Measurements from ENCODE around the gene CCHCR1.

DNA sequence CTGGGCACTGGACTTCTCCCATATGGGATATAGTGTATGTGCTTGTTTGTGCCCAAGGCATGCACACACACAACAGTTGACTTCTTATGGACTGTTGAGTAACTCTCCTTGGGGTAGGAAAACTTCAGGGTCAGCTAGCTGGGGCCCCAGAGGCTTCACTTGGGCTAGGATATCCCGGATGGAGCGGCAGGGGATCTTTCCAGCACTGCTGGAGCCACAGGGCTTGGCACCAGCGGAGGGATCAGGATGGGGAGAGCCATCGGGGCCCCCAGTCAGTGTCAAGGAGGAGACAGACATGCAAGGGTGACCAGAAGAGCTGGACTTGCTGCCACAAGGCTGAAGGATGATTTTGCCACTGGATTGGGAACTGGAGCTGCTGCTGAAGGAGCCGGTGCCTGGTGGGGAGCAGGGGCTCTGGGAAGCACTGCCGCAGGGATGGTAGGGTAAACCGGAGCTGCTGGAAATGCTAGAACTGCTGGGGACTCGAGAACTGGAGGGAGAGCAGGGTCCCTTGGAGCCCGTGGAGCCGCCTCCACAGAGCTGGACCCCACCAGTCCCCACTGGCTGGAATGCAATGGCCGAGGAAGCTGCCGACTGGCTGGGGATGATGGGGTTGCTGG lies 41.6 kb downstream of the CCHCR1 start:
- TF ChIP-seq, protein P1, sequence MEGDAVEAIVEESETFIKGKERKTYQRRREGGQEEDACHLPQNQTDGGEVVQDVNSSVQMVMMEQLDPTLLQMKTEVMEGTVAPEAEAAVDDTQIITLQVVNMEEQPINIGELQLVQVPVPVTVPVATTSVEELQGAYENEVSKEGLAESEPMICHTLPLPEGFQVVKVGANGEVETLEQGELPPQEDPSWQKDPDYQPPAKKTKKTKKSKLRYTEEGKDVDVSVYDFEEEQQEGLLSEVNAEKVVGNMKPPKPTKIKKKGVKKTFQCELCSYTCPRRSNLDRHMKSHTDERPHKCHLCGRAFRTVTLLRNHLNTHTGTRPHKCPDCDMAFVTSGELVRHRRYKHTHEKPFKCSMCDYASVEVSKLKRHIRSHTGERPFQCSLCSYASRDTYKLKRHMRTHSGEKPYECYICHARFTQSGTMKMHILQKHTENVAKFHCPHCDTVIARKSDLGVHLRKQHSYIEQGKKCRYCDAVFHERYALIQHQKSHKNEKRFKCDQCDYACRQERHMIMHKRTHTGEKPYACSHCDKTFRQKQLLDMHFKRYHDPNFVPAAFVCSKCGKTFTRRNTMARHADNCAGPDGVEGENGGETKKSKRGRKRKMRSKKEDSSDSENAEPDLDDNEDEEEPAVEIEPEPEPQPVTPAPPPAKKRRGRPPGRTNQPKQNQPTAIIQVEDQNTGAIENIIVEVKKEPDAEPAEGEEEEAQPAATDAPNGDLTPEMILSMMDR (IDR thresholded peaks at IDR 0.05) = no peak
- TF ChIP-seq POLR2A (IDR thresholded peaks at IDR 0.05) = no peak

Data from Peyer's patch (tissue), 4 donors.